H1 (cell line): ENCODE measurements around the gene LILRB3. TPM values are rescaled to one million over a fixed set of nuclear protein-coding genes. Genes with fewer than 3 reads are reported as not detected.

ENCODE experiments used
- ASH2L ChIP-seq: fragments of 200-600, 300-600 bp; sonication (generic); IDR thresholded peaks from one replicate; pipeline ENCODE4 v1.7.1; 2017; ENCODE audit warnings: low read length
- ATF2 ChIP-seq: IDR thresholded peaks from 2 replicates; pipeline ENCODE4 v1.6.1; 2012; ENCODE audit warnings: low read length, inconsistent platforms
- CHD2 ChIP-seq: IDR thresholded peaks from 2 replicates; pipeline ENCODE4 v1.6.1; 2012; ENCODE audit warnings: low read length, improper control_type of control experiment
- CREB1 ChIP-seq: IDR thresholded peaks from 2 replicates; pipeline ENCODE4 v1.6.1; 2012; ENCODE audit warnings: inconsistent platforms
- CTBP2 ChIP-seq: IDR thresholded peaks from 2 replicates; pipeline ENCODE4 v1.7.0; 2011; ENCODE audit warnings: borderline replicate concordance, mild to moderate bottlenecking, moderate library complexity, mixed read lengths, low read length; ENCODE audit not compliant: insufficient read depth, insufficient read length
- E2F6 ChIP-seq: IDR thresholded peaks from 2 replicates; pipeline ENCODE4 v1.6.1; 2012; ENCODE audit warnings: inconsistent platforms
- GABPA ChIP-seq: IDR thresholded peaks from 2 replicates; pipeline ENCODE4 v1.6.1; 2011; ENCODE audit warnings: mild to moderate bottlenecking, low read length, moderate library complexity, borderline replicate concordance; ENCODE audit not compliant: insufficient read depth
- POLR2AphosphoS5 ChIP-seq: IDR thresholded peaks from 2 replicates; pipeline ENCODE4 v1.6.1; 2011; ENCODE audit warnings: low read depth, low read length
- SIN3A ChIP-seq, 2 experiments: IDR thresholded peaks in 1 of 2; conservative IDR thresholded peaks in 1 of 2; 2 replicates each; pipeline ENCODE4 v1.6.1; 2011 to 2012; ENCODE audit warnings: low read length in 2 of 2, improper control_type of control experiment in 1 of 2, low read depth in 1 of 2, mild to moderate bottlenecking in 1 of 2
- polyA plus RNA-seq, 7 experiments: library from polyadenylated mRNA; depleted of rRNA in 3 of 7; stranded (reverse) in 5 of 7; unstranded in 2 of 7; fragments of >200 nt in 5 of 7; fragments of 200-250 nt in 2 of 7; gene quantifications; 1 replicate in 5 of 7; 2 replicates in 1 of 7; 4 replicates in 1 of 7; pipeline versions ENCODE4 v1.2.1 to v1.2.3, GENCODE V29; 2011 to 2013; ENCODE audit warnings: missing spikeins in 2 of 7, mixed read lengths in 2 of 7
- total RNA-seq: library from RNA; stranded (reverse); fragmentation: NEBNext Ultra II Directional; extraction: Animal tissue kit (Norgen Biotek cat#: 25700); gene quantifications from 2 replicates; pipeline ENCODE4 v1.2.1, GENCODE V29; 2021

LILRB3 gene
- total and polyA plus RNA-seq, 2 of the 8 experiments (the other 6 are each of a cell fraction or from before 2014, with no cell fraction given) = not detected

- TF ChIP-seq CTBP2 (no peak), POLR2AphosphoS5 (peak; percentile 95), ASH2L (peak; percentile 38), SIN3A (conservative IDR thresholded peaks at IDR 0.05 in 1 of 2, IDR thresholded peaks at IDR 0.05 in 1 of 2; ENCODE audit: low read depth in 1 of 2, low read length in 2 of 2) (peak in 1 of 2 experiments; percentile 41; a peak in 1 of 4 replicates), GABPA (no peak), E2F6 (peak; percentile 65), CHD2 (no peak), CREB1 (peak; percentile 85), ATF2 (0 out of 2 replicates have a peak, but pooled peaks have one; percentile 38)
- TF ChIP-seq, all 59 proteins: peak for 14
These were observed 32.9 kb downstream of the LILRB3 start (continued) for GRCh38 chr19:54189735-54190502.
